PC-9 (cell line): ENCODE measurements around the gene PYGO1. TPM values are rescaled to one million over a fixed set of nuclear protein-coding genes. Genes with fewer than 3 reads are reported as not detected.

ENCODE experiments used
- BruUV-seq: library from RNA; stranded (reverse); fragments of 400-500 nt; replicated peaks from 2 replicates; lab custom pipeline; 2021; lab: Mats Ljungman, UMichigan
- CTCF ChIA-PET: fragments of 300-600 bp; sonication (Branson Sonifier 250); formaldehyde crosslinking; loops from one replicate; lab custom pipeline; 2022; ENCODE audit warnings: antibody characterized with exemption; lab: Charles Lee
- POLR2A ChIA-PET: fragments of 300-600 bp; sonication (Branson Sonifier 250); formaldehyde crosslinking; loops from one replicate; lab custom pipeline; 2022; ENCODE audit warnings: antibody characterized with exemption; ENCODE audit not compliant: unreplicated experiment; lab: Charles Lee
- DNase-seq, 2 experiments: peaks; one replicate each; pipeline versions ENCODE4 v3.0.0 to v3.0.0-alpha.2; 2015 to 2022; ENCODE audit warnings: mixed read lengths in 1 of 2
- H2AFZ ChIP-seq: fragments of 200-600 bp; sonication (generic); 2 replicates; pipeline ENCODE4 v1.8.1; 2017; ENCODE audit warnings: antibody characterized with exemption
- H3F3A ChIP-seq: fragments of 200-600 bp; sonication (generic); 2 replicates; pipeline ENCODE4 v1.8.1; 2017; ENCODE audit warnings: antibody characterized with exemption, mild to moderate bottlenecking, low read depth; ENCODE audit not compliant: insufficient read depth
- H3K27ac ChIP-seq: fragments of 200-600 bp; sonication (generic); 2 replicates; pipeline ENCODE4 v1.6.1; 2016; ENCODE audit warnings: mixed run types
- H3K27me3 ChIP-seq: fragments of 200-600 bp; sonication (generic); 2 replicates; pipeline ENCODE4 v1.6.1; 2016; ENCODE audit warnings: low read depth, mixed run types; ENCODE audit not compliant: insufficient read depth
- H3K36me3 ChIP-seq: fragments of 200-600 bp; sonication (generic); 2 replicates; pipeline ENCODE4 v1.6.1; 2016; ENCODE audit warnings: low read depth, mixed run types
- H3K4me1 ChIP-seq: fragments of 200-600 bp; sonication (generic); replicated peaks from 2 replicates; pipeline ENCODE4 v1.6.1; 2016; ENCODE audit warnings: mixed run types; ENCODE audit not compliant: insufficient read depth
- H3K4me2 ChIP-seq: fragments of 200-600 bp; sonication (generic); 2 replicates; pipeline ENCODE4 v1.6.1; 2017; ENCODE audit warnings: mixed run types
- H3K4me3 ChIP-seq: fragments of 200-600 bp; sonication (generic); 2 replicates; pipeline ENCODE4 v1.6.1; 2016; ENCODE audit warnings: mixed run types
- H3K79me2 ChIP-seq: fragments of 200-600 bp; sonication (generic); 2 replicates; pipeline ENCODE4 v1.6.1; 2017; ENCODE audit warnings: low read depth, mixed run types
- H3K9me2 ChIP-seq: fragments of 200-600 bp; sonication (generic); 2 replicates; pipeline ENCODE4 v1.8.1; 2017; ENCODE audit warnings: mild to moderate bottlenecking; ENCODE audit not compliant: insufficient read depth
- H3K9me3 ChIP-seq: fragments of 200-600 bp; sonication (generic); 2 replicates; pipeline ENCODE4 v1.8.1; 2016; ENCODE audit warnings: low read depth; ENCODE audit not compliant: insufficient read depth
- H4K20me1 ChIP-seq: fragments of 200-600 bp; sonication (generic); 2 replicates; pipeline ENCODE4 v1.8.1; 2017; ENCODE audit not compliant: insufficient read depth
- EZH2 ChIP-seq: fragments of 200-600 bp; sonication (generic); IDR thresholded peaks from 2 replicates; pipeline ENCODE4 v1.8.0; 2017; ENCODE audit warnings: antibody characterized with exemption, low read depth
- intact Hi-C: fragments of 100-400 bp; cut with micrococcal nuclease; formaldehyde crosslinking; loops from one replicate; pipeline ENCODE4 v1.10.0; 2022; ENCODE audit not compliant: unreplicated experiment
- total RNA-seq: library from RNA; stranded (reverse); gene quantifications from 2 replicates; pipeline ENCODE4 v1.2.3, GENCODE V29; 2021
- TF ChIP-seq, protein P1 (sequence below): fragments of 200-600 bp; sonication (generic); conservative IDR thresholded peaks from 2 replicates; pipeline ENCODE4 v1.6.1; 2017; ENCODE audit warnings: mixed run types, antibody characterized with exemption, mild to moderate bottlenecking, moderate library complexity

Gene PYGO1
- total RNA-seq, 1 experiment from 2014 or later = 5.1 TPM

DNA sequence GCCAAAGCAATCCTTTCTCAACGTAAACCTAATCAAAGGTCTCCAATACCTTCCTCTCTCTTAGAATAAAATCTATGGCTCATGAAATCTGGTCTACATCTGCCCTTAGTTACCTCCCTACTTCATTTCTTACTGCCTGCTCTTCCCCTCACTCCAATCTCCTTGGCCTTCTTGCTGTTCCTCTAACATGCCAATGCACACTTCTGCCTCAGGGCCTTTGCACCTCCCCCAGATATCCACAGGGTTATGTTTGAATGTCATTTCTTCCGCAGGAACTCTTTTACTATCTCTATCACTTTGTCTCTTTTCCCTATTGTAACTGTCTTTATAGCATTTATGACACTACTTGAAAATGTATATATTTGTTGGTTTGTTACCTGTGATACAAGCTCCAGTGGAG is 44.3 kb upstream of the PYGO1 start:
- no peaks in the 10 kb centered on the region for H4K20me1 ChIP-seq
- DNase-seq = no peak
- H3K9me3 ChIP-seq = no peaks in the 10 kb centered on the region
- ChIA-PET CTCF (no interaction called here), POLR2A (no interaction called here)
- H3K4me1 ChIP-seq = peaks cover 13% of the 10 kb centered on the region
- H3F3A ChIP-seq = peaks cover 9% of the 10 kb centered on the region; the same call in 1 of the 2 replicates
- no peaks in the 10 kb centered on the region for H3K36me3 ChIP-seq
- H3K4me3 ChIP-seq = no peak overlapping the region
- H3K9me2 ChIP-seq = no peaks in the 10 kb centered on the region
- no TSS peak for BruUV-seq
- no peak for TF ChIP-seq EZH2
- TF ChIP-seq, protein P1, sequence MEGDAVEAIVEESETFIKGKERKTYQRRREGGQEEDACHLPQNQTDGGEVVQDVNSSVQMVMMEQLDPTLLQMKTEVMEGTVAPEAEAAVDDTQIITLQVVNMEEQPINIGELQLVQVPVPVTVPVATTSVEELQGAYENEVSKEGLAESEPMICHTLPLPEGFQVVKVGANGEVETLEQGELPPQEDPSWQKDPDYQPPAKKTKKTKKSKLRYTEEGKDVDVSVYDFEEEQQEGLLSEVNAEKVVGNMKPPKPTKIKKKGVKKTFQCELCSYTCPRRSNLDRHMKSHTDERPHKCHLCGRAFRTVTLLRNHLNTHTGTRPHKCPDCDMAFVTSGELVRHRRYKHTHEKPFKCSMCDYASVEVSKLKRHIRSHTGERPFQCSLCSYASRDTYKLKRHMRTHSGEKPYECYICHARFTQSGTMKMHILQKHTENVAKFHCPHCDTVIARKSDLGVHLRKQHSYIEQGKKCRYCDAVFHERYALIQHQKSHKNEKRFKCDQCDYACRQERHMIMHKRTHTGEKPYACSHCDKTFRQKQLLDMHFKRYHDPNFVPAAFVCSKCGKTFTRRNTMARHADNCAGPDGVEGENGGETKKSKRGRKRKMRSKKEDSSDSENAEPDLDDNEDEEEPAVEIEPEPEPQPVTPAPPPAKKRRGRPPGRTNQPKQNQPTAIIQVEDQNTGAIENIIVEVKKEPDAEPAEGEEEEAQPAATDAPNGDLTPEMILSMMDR = no peak
- intact Hi-C loops = no loop called here
- H3K27me3 ChIP-seq = no peaks in the 10 kb centered on the region
- H3K27ac ChIP-seq = no peak overlapping the region
- no peaks in the 10 kb centered on the region for H3K79me2 ChIP-seq
- no peak overlapping the region for H2AFZ ChIP-seq
- H3K4me2 ChIP-seq = no peak overlapping the region

- H3F3A ChIP-seq = peaks cover 9% of the 10 kb centered on the region; the same call in 1 of the 2 replicates
- no peaks in the 10 kb centered on the region for H3K27me3 ChIP-seq
- ChIA-PET CTCF (no interaction called here), POLR2A (no interaction called here)
- no peak overlapping the region for H2AFZ ChIP-seq
- BruUV-seq = no TSS peak
- TF ChIP-seq, protein P1 = no peak
- TF ChIP-seq EZH2 = no peak
- H3K4me2 ChIP-seq = no peak overlapping the region
- no peaks in the 10 kb centered on the region for H3K9me3 ChIP-seq
- H3K36me3 ChIP-seq = no peaks in the 10 kb centered on the region
- H3K9me2 ChIP-seq = no peaks in the 10 kb centered on the region
- intact Hi-C loops = no loop called here
- H3K27ac ChIP-seq = no peak overlapping the region
- H3K4me3 ChIP-seq = no peak overlapping the region
- no peaks in the 10 kb centered on the region for H4K20me1 ChIP-seq
- no peaks in the 10 kb centered on the region for H3K79me2 ChIP-seq
- H3K4me1 ChIP-seq = peaks cover 14% of the 10 kb centered on the region
- no peak for DNase-seq
Measured at GRCh38 chr15:55630858-55631257, 42.7 kb upstream of the PYGO1 start.

DNA sequence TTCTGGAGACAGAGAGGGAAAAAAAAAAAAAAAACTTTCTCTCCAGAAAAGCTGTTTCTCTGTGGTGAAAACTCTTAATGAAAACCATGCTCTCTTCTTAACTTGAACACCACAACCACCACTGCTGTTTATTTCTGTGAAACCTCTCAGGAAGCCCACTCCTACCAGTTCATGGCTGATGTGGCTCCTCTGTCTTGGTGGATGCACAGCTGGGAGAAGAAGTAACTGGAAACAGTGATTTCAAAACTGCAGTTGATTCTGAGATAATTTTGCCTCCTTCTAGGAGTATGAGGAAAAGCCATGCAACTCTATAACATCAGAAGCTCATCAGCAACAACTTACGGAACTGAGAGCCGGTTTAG is 40.2 kb upstream of the PYGO1 start:
- BruUV-seq = TSS peak; percentile 98
- Histone ChIP-seq H3F3A (peaks cover 9% of the 10 kb centered on the region; the same call in 1 of the 2 replicates), H3K4me3 (peak overlapping the region; percentile 41; the same call in 1 of the 2 replicates), H3K79me2 (no peaks in the 10 kb centered on the region), H4K20me1 (no peaks in the 10 kb centered on the region), H3K9me3 (no peaks in the 10 kb centered on the region), H3K4me1 (peaks cover 14% of the 10 kb centered on the region), H3K27me3 (no peaks in the 10 kb centered on the region), H3K4me2 (peak overlapping the region; percentile 58; the same call in 1 of the 2 replicates), H3K27ac (peak overlapping the region; percentile 86), H3K36me3 (no peaks in the 10 kb centered on the region), H2AFZ (peak overlapping the region; percentile 85; the same call in 1 of the 2 replicates), H3K9me2 (no peaks in the 10 kb centered on the region)
- TF ChIP-seq, protein P1 = no peak
- no peak for TF ChIP-seq EZH2
- intact Hi-C loops = loop anchor here (5.0 kb wide), 1 partner anchor 116 kb away; no protein-coding TSS in a partner anchor
- CTCF ChIA-PET = interaction anchor here (0.6 to 0.9 kb wide), 4 partner anchors 74 to 801 kb away, joined by 3 to 5 read pairs (median 3); no protein-coding TSS in a partner anchor
- POLR2A ChIA-PET = interaction anchor here (0.6 kb wide), 1 partner anchor 407 kb away, joined by 3 read pairs; no protein-coding TSS in a partner anchor
- no peak for DNase-seq
